H7 (cell line): Measurements from ENCODE around the gene PROP1. TPM values are rescaled to one million over a fixed set of nuclear protein-coding genes. Genes with fewer than 3 reads are reported as not detected.
"Not testable (repeated sequence)": the region's sequence is repeated elsewhere in the genome, so short reads cannot be mapped to it uniquely, and the experiment has no call there.

Source experiments
- DNase-seq: peaks from one replicate; pipeline ENCODE4 v3.0.0; 2012
- H3K27me3 ChIP-seq: 2 replicates; pipeline ENCODE4 v1.6.0; 2011; ENCODE audit warnings: mild to moderate bottlenecking, low read length; ENCODE audit not compliant: control insufficient read depth, insufficient read depth
- H3K36me3 ChIP-seq: replicated peaks from 2 replicates; pipeline ENCODE4 v1.5.1; 2011; ENCODE audit warnings: low read length; ENCODE audit not compliant: control insufficient read depth, insufficient read depth
- H3K4me3 ChIP-seq: 2 replicates; pipeline ENCODE4 v1.5.1; 2011; ENCODE audit warnings: low read depth, mild to moderate bottlenecking, control low read depth, low read length, moderate library complexity; ENCODE audit not compliant: insufficient read depth
- total RNA-seq: library from RNA; depleted of rRNA; stranded (reverse); fragments of >200 nt; shearing (Covaris generic); gene quantifications from 2 replicates; pipeline ENCODE4 v1.2.3, GENCODE V29; 2014

PROP1 gene
- total RNA-seq, 1 experiment from 2014 or later: not detected

GRCh38 chr5:177988989-177989625, 6.9 kb downstream of the PROP1 start:
- DNase-seq: no peak
- no peaks in the 10 kb centered on the region for H3K36me3 ChIP-seq
- no peaks in the 10 kb centered on the region for H3K27me3 ChIP-seq
- no peak overlapping the region for H3K4me3 ChIP-seq

- no peak for DNase-seq
- Histone ChIP-seq H3K36me3 (no peaks in the 10 kb centered on the region), H3K4me3 (no peak overlapping the region), H3K27me3 (no peaks in the 10 kb centered on the region; the same call in 1 of the 2 replicates)
Observed at GRCh38 chr5:177987326-177987725, 8.7 kb downstream of the PROP1 start.

- Histone ChIP-seq H3K27me3 (no peaks in the 10 kb centered on the region; the same call in 1 of the 2 replicates), H3K4me3 (no peak overlapping the region), H3K36me3 (no peaks in the 10 kb centered on the region)
- DNase-seq: peak; percentile 50
Observed at GRCh38 chr5:177985430-177986040, 10.5 kb downstream of the PROP1 start.

GRCh38 chr5:177984584-177985206, 11.3 kb downstream of the PROP1 start:
- no peaks in the 10 kb centered on the region for H3K36me3 ChIP-seq
- no peak overlapping the region for H3K4me3 ChIP-seq
- H3K27me3 ChIP-seq: no peaks in the 10 kb centered on the region; the same call in 1 of the 2 replicates
- DNase-seq: peak; percentile 56

GRCh38 chr5:177983763-177984583, 12.1 kb downstream of the PROP1 start:
- Histone ChIP-seq H3K4me3 (no peak overlapping the region), H3K36me3 (no peaks in the 10 kb centered on the region), H3K27me3 (no peaks in the 10 kb centered on the region; the same call in 1 of the 2 replicates)
- peak; percentile 56 for DNase-seq

GRCh38 chr5:177982956-177983355, 13.1 kb downstream of the PROP1 start:
- Histone ChIP-seq H3K4me3 (no peak overlapping the region), H3K36me3 (no peaks in the 10 kb centered on the region), H3K27me3 (no peaks in the 10 kb centered on the region; the same call in 1 of the 2 replicates)
- DNase-seq: no peak

- peak; percentile 93 for DNase-seq
- Histone ChIP-seq H3K27me3 (no peaks in the 10 kb centered on the region; the same call in 1 of the 2 replicates), H3K36me3 (no peaks in the 10 kb centered on the region), H3K4me3 (no peak overlapping the region)
Observed at GRCh38 chr5:177982072-177982727, 13.8 kb downstream of the PROP1 start.

- peak; percentile 47 for DNase-seq
- no peaks in the 10 kb centered on the region; the same call in 1 of the 2 replicates for H3K27me3 ChIP-seq
- H3K36me3 ChIP-seq: no peaks in the 10 kb centered on the region
- no peak overlapping the region for H3K4me3 ChIP-seq
Observed at GRCh38 chr5:177981296-177982071, 14.6 kb downstream of the PROP1 start.

GRCh38 chr5:177980743-177981151, 15.3 kb downstream of the PROP1 start:
- H3K4me3 ChIP-seq: no peak overlapping the region
- no peaks in the 10 kb centered on the region for H3K36me3 ChIP-seq
- DNase-seq: peak; percentile 77
- H3K27me3 ChIP-seq: no peaks in the 10 kb centered on the region; the same call in 1 of the 2 replicates

- H3K4me3 ChIP-seq, DNase-seq, H3K36me3 ChIP-seq, H3K27me3 ChIP-seq: not testable (repeated sequence)
Observed at GRCh38 chr5:177977600-177977999, 18.4 kb downstream of the PROP1 start.

- H3K4me3 ChIP-seq: no peak overlapping the region
- no peaks in the 10 kb centered on the region for H3K27me3 ChIP-seq
- no peaks in the 10 kb centered on the region for H3K36me3 ChIP-seq
- DNase-seq: peak; percentile 5
Observed at GRCh38 chr5:177973066-177973635, 22.9 kb downstream of the PROP1 start.

GRCh38 chr5:177972613-177973012, 23.4 kb downstream of the PROP1 start:
- Histone ChIP-seq H3K4me3 (no peak overlapping the region), H3K27me3 (no peaks in the 10 kb centered on the region), H3K36me3 (no peaks in the 10 kb centered on the region)
- DNase-seq: no peak

GRCh38 chr5:177972014-177972413, 24.0 kb downstream of the PROP1 start:
- not testable (repeated sequence) for H3K36me3 ChIP-seq, DNase-seq, H3K27me3 ChIP-seq, H3K4me3 ChIP-seq
